Measurements from ENCODE around the gene SLC29A3.
A peak's percentile ranks its signal among the peaks of the same experiment; 100 is the strongest.

Gene SLC29A3

GRCh38 chr10:71396084-71396710, 77.1 kb downstream of the SLC29A3 start:
- no peak for TF ChIP-seq SPI1 (IDR thresholded peaks at IDR 0.05; ENCODE audit: low read depth, low read length)
- no peak for TF ChIP-seq POU2F2 (IDR thresholded peaks at IDR 0.05; ENCODE audit: low read depth, low read length)
- no peak for TF ChIP-seq PAX5 (IDR thresholded peaks at IDR 0.05; ENCODE audit: insufficient read depth, low read length, severe bottlenecking)
- TF ChIP-seq TAF1 (IDR thresholded peaks at IDR 0.05; ENCODE audit: low read depth, low read length) = no peak
- TF ChIP-seq POLR2AphosphoS5 (IDR thresholded peaks at IDR 0.05; ENCODE audit: low read depth, low read length) = no peak
- no peak for TF ChIP-seq POLR2A (IDR thresholded peaks at IDR 0.05; ENCODE audit: low read depth, low read length)
- FAIRE-seq = no peak
- peak; percentile 49 for DNase-seq (ENCODE audit: insufficient read length, low spot score)

- TF ChIP-seq SPI1 (IDR thresholded peaks at IDR 0.05; ENCODE audit: low read depth, low read length) = no peak
- no peak for TF ChIP-seq POU2F2 (IDR thresholded peaks at IDR 0.05; ENCODE audit: low read depth, low read length)
- no peak for TF ChIP-seq PAX5 (IDR thresholded peaks at IDR 0.05; ENCODE audit: insufficient read depth, low read length, severe bottlenecking)
- TF ChIP-seq POLR2A (IDR thresholded peaks at IDR 0.05; ENCODE audit: low read depth, low read length) = no peak
- no peak for TF ChIP-seq POLR2AphosphoS5 (IDR thresholded peaks at IDR 0.05; ENCODE audit: low read depth, low read length)
- no peak for TF ChIP-seq TAF1 (IDR thresholded peaks at IDR 0.05; ENCODE audit: low read depth, low read length)
- DNase-seq (ENCODE audit: insufficient read length, low spot score) (peak; percentile 46), FAIRE-seq (no peak)
Measured at GRCh38 chr10:71396711-71397295, 77.7 kb downstream of the SLC29A3 start, which contains the start of gene CDH23. CDH23 (plus strand) TSS chr10:71396920; CDS start chr10:71439832, 42,912 bp downstream.

GRCh38 chr10:71397296-71398212, 78.5 kb downstream of the SLC29A3 start:
- TF ChIP-seq TAF1 (IDR thresholded peaks at IDR 0.05; ENCODE audit: low read depth, low read length) (no peak), POLR2A (IDR thresholded peaks at IDR 0.05; ENCODE audit: low read depth, low read length) (no peak), POLR2AphosphoS5 (IDR thresholded peaks at IDR 0.05; ENCODE audit: low read depth, low read length) (no peak), POU2F2 (IDR thresholded peaks at IDR 0.05; ENCODE audit: low read depth, low read length) (no peak), SPI1 (IDR thresholded peaks at IDR 0.05; ENCODE audit: low read depth, low read length) (no peak), PAX5 (IDR thresholded peaks at IDR 0.05; ENCODE audit: insufficient read depth, low read length, severe bottlenecking) (no peak)
- FAIRE-seq (no peak), DNase-seq (ENCODE audit: insufficient read length, low spot score) (no peak)

GRCh38 chr10:71398976-71399375, 79.9 kb downstream of the SLC29A3 start:
- FAIRE-seq (no peak), DNase-seq (ENCODE audit: insufficient read length, low spot score) (no peak)
- TF ChIP-seq POU2F2 (IDR thresholded peaks at IDR 0.05; ENCODE audit: low read depth, low read length) (no peak), TAF1 (IDR thresholded peaks at IDR 0.05; ENCODE audit: low read depth, low read length) (no peak), POLR2A (IDR thresholded peaks at IDR 0.05; ENCODE audit: low read depth, low read length) (no peak), POLR2AphosphoS5 (IDR thresholded peaks at IDR 0.05; ENCODE audit: low read depth, low read length) (no peak), SPI1 (IDR thresholded peaks at IDR 0.05; ENCODE audit: low read depth, low read length) (no peak), PAX5 (IDR thresholded peaks at IDR 0.05; ENCODE audit: insufficient read depth, low read length, severe bottlenecking) (no peak)

DNA sequence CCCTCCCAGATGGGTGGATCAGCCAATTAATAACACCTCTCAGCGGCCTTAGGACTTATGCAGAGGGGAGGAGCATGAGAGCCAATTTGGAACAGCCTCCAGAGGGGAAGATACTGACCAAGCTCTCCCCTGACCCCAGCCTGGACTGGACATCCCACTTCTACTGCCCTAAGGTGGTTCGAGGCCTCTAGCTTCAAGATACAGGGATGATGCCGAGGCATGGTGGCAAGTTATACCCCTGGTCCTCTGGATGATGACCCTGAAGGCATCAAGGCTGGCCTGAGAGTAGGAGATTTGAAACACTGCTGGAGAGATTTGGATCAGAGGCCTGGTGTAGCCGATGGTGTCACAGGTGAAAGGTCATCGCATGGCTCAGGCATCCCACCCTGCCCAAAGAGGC, 80.9 kb downstream of the SLC29A3 start:
- FAIRE-seq (no peak), DNase-seq (ENCODE audit: insufficient read length, low spot score) (no peak)
- TF ChIP-seq POLR2A (IDR thresholded peaks at IDR 0.05; ENCODE audit: low read depth, low read length) (no peak), POU2F2 (IDR thresholded peaks at IDR 0.05; ENCODE audit: low read depth, low read length) (no peak), PAX5 (IDR thresholded peaks at IDR 0.05; ENCODE audit: insufficient read depth, low read length, severe bottlenecking) (no peak), SPI1 (IDR thresholded peaks at IDR 0.05; ENCODE audit: low read depth, low read length) (no peak), TAF1 (IDR thresholded peaks at IDR 0.05; ENCODE audit: low read depth, low read length) (no peak), POLR2AphosphoS5 (IDR thresholded peaks at IDR 0.05; ENCODE audit: low read depth, low read length) (no peak)

GRCh38 chr10:71401056-71401455, 82.0 kb downstream of the SLC29A3 start:
- FAIRE-seq (no peak), DNase-seq (ENCODE audit: insufficient read length, low spot score) (no peak)
- no peak for TF ChIP-seq SPI1 (IDR thresholded peaks at IDR 0.05; ENCODE audit: low read depth, low read length)
- TF ChIP-seq POLR2A (IDR thresholded peaks at IDR 0.05; ENCODE audit: low read depth, low read length) = no peak
- TF ChIP-seq PAX5 (IDR thresholded peaks at IDR 0.05; ENCODE audit: insufficient read depth, low read length, severe bottlenecking) = no peak
- TF ChIP-seq TAF1 (IDR thresholded peaks at IDR 0.05; ENCODE audit: low read depth, low read length) = no peak
- TF ChIP-seq POLR2AphosphoS5 (IDR thresholded peaks at IDR 0.05; ENCODE audit: low read depth, low read length) = no peak
- no peak for TF ChIP-seq POU2F2 (IDR thresholded peaks at IDR 0.05; ENCODE audit: low read depth, low read length)

GRCh38 chr10:71402005-71402404, 82.9 kb downstream of the SLC29A3 start:
- FAIRE-seq (no peak), DNase-seq (ENCODE audit: insufficient read length, low spot score) (no peak)
- TF ChIP-seq POLR2A (IDR thresholded peaks at IDR 0.05; ENCODE audit: low read depth, low read length) = no peak
- no peak for TF ChIP-seq TAF1 (IDR thresholded peaks at IDR 0.05; ENCODE audit: low read depth, low read length)
- no peak for TF ChIP-seq POU2F2 (IDR thresholded peaks at IDR 0.05; ENCODE audit: low read depth, low read length)
- TF ChIP-seq PAX5 (IDR thresholded peaks at IDR 0.05; ENCODE audit: insufficient read depth, low read length, severe bottlenecking) = no peak
- TF ChIP-seq SPI1 (IDR thresholded peaks at IDR 0.05; ENCODE audit: low read depth, low read length) = no peak
- TF ChIP-seq POLR2AphosphoS5 (IDR thresholded peaks at IDR 0.05; ENCODE audit: low read depth, low read length) = no peak

- FAIRE-seq (no peak), DNase-seq (ENCODE audit: insufficient read length, low spot score) (no peak)
- TF ChIP-seq POU2F2 (IDR thresholded peaks at IDR 0.05; ENCODE audit: low read depth, low read length) = no peak
- no peak for TF ChIP-seq POLR2AphosphoS5 (IDR thresholded peaks at IDR 0.05; ENCODE audit: low read depth, low read length)
- TF ChIP-seq PAX5 (IDR thresholded peaks at IDR 0.05; ENCODE audit: insufficient read depth, low read length, severe bottlenecking) = no peak
- TF ChIP-seq SPI1 (IDR thresholded peaks at IDR 0.05; ENCODE audit: low read depth, low read length) = no peak
- TF ChIP-seq POLR2A (IDR thresholded peaks at IDR 0.05; ENCODE audit: low read depth, low read length) = no peak
- no peak for TF ChIP-seq TAF1 (IDR thresholded peaks at IDR 0.05; ENCODE audit: low read depth, low read length)
Measured at GRCh38 chr10:71404503-71405295, 85.6 kb downstream of the SLC29A3 start.

Measured in GM12891 (cell line).